ENCODE measurements around the gene PCYOX1L. TPM values are rescaled to one million over a fixed set of nuclear protein-coding genes. Genes with fewer than 3 reads are reported as not detected.

The PCYOX1L gene
- total RNA-seq = 10 to 100 TPM; 19.9 to 21.0 TPM

GRCh38 chr5:149357370-149358293 is at the start of gene PCYOX1L:
Gene PCYOX1L, plus strand, starts transcription at chr5:149358046. Its CDS starts 23 bp downstream, at chr5:149358069.
- H3K9me3 Mint-ChIP-seq = no peaks in the 10 kb centered on the region
- peaks cover 61% of the 10 kb centered on the region for H3K4me1 Mint-ChIP-seq (ENCODE audit: low read depth)
- H3K27ac Mint-ChIP-seq = peak within 1 kb of the TSS; percentile 90
- intact Hi-C loops (cut with micrococcal nuclease) = loop anchor here (1.0 to 5.0 kb wide), 7 partner anchors 12 to 1725 kb away; partner anchors contain the start of genes CSNK1A1, FBXO38, GRPEL2 and TNIP1
- no peaks in the 10 kb centered on the region for H3K27me3 Mint-ChIP-seq (ENCODE audit: low read depth)
- peak within 1 kb of the TSS; percentile 95 for H3K4me3 Mint-ChIP-seq
- CTCF ChIA-PET = interaction anchor here (0.6 to 5.0 kb wide), 10 partner anchors 10 to 261 kb away, joined by 3 to 51 read pairs (median 6); partner anchors contain the start of gene GRPEL2
- peak; percentile 95 for DNase-seq
- peaks cover 22% of the 10 kb centered on the region for H3K36me3 Mint-ChIP-seq (ENCODE audit: low read depth)

- H3K4me3 Mint-ChIP-seq = no peak overlapping the region
- no peaks in the 10 kb centered on the region for H3K9me3 Mint-ChIP-seq
- no peak overlapping the region for H3K27ac Mint-ChIP-seq
- no peak for DNase-seq
- intact Hi-C loops (cut with micrococcal nuclease) = no loop called here
- CTCF ChIA-PET = interaction anchor here (0.6 to 0.9 kb wide), 3 partner anchors 22 to 73 kb away, joined by 3 to 5 read pairs (median 3); no protein-coding TSS in a partner anchor
- peaks cover 4% of the 10 kb centered on the region for H3K4me1 Mint-ChIP-seq (ENCODE audit: low read depth)
- no peaks in the 10 kb centered on the region for H3K27me3 Mint-ChIP-seq (ENCODE audit: low read depth)
- no peaks in the 10 kb centered on the region for H3K36me3 Mint-ChIP-seq (ENCODE audit: low read depth)
Observed at GRCh38 chr5:149309354-149309753, 48.5 kb upstream of the PCYOX1L start.

- no peaks in the 10 kb centered on the region for H3K36me3 Mint-ChIP-seq (ENCODE audit: low read depth)
- intact Hi-C loops (cut with micrococcal nuclease) = no loop called here
- H3K27ac Mint-ChIP-seq = no peak overlapping the region
- H3K4me3 Mint-ChIP-seq = no peak overlapping the region
- H3K4me1 Mint-ChIP-seq (ENCODE audit: low read depth) = peaks cover 4% of the 10 kb centered on the region
- CTCF ChIA-PET = no interaction called here
- H3K9me3 Mint-ChIP-seq = no peaks in the 10 kb centered on the region
- no peak for DNase-seq
- H3K27me3 Mint-ChIP-seq (ENCODE audit: low read depth) = no peaks in the 10 kb centered on the region
Observed at GRCh38 chr5:149310488-149310887, 47.4 kb upstream of the PCYOX1L start.

- Mint-ChIP-seq H3K4me1 (ENCODE audit: low read depth) (peaks cover 4% of the 10 kb centered on the region), H3K4me3 (no peak overlapping the region), H3K27me3 (ENCODE audit: low read depth) (no peaks in the 10 kb centered on the region), H3K36me3 (ENCODE audit: low read depth) (no peaks in the 10 kb centered on the region), H3K9me3 (no peaks in the 10 kb centered on the region), H3K27ac (no peak overlapping the region)
- intact Hi-C loops (cut with micrococcal nuclease) = no loop called here
- no peak for DNase-seq
- CTCF ChIA-PET = interaction anchor here (0.9 to 1.4 kb wide), 5 partner anchors 10 to 121 kb away, joined by 4 to 6 read pairs (median 4); no protein-coding TSS in a partner anchor
Observed at GRCh38 chr5:149310947-149311658, 46.7 kb upstream of the PCYOX1L start.

- Mint-ChIP-seq H3K4me1 (ENCODE audit: low read depth) (peaks cover 4% of the 10 kb centered on the region), H3K27ac (no peak overlapping the region), H3K36me3 (ENCODE audit: low read depth) (no peaks in the 10 kb centered on the region), H3K9me3 (no peaks in the 10 kb centered on the region), H3K4me3 (no peak overlapping the region), H3K27me3 (ENCODE audit: low read depth) (no peaks in the 10 kb centered on the region)
- intact Hi-C loops (cut with micrococcal nuclease) = no loop called here
- CTCF ChIA-PET = interaction anchor here (1.7 to 11.7 kb wide), 5 partner anchors 31 to 121 kb away, joined by 5 to 125 read pairs (median 12); partner anchors contain the start of gene GRPEL2
- DNase-seq = no peak
Observed at GRCh38 chr5:149313151-149313841, 44.5 kb upstream of the PCYOX1L start.

- Mint-ChIP-seq H3K27ac (no peak overlapping the region), H3K36me3 (ENCODE audit: low read depth) (no peaks in the 10 kb centered on the region), H3K27me3 (ENCODE audit: low read depth) (no peaks in the 10 kb centered on the region), H3K9me3 (no peaks in the 10 kb centered on the region), H3K4me3 (no peak overlapping the region), H3K4me1 (ENCODE audit: low read depth) (peaks cover 4% of the 10 kb centered on the region)
- CTCF ChIA-PET = interaction anchor here (0.5 to 11.7 kb wide), 17 partner anchors 10 to 298 kb away, joined by 3 to 125 read pairs (median 4); partner anchors contain the start of gene GRPEL2
- intact Hi-C loops (cut with micrococcal nuclease) = loop anchor here (5.0 kb wide), 1 partner anchor 303 kb away; no protein-coding TSS in a partner anchor
- no peak for DNase-seq
Observed at GRCh38 chr5:149314571-149315111, 43.2 kb upstream of the PCYOX1L start.

GRCh38 chr5:149315753-149316152 is 42.1 kb upstream of the PCYOX1L start:
- intact Hi-C loops (cut with micrococcal nuclease) = loop anchor here (2.0 to 5.0 kb wide), 2 partner anchors 29 to 302 kb away; partner anchors contain the start of gene GRPEL2
- no peaks in the 10 kb centered on the region for H3K36me3 Mint-ChIP-seq (ENCODE audit: low read depth)
- CTCF ChIA-PET = interaction anchor here (0.6 to 11.7 kb wide), 12 partner anchors 9 to 249 kb away, joined by 3 to 125 read pairs (median 4); no protein-coding TSS in a partner anchor
- peaks cover 3% of the 10 kb centered on the region for H3K4me1 Mint-ChIP-seq (ENCODE audit: low read depth)
- no peak overlapping the region for H3K27ac Mint-ChIP-seq
- no peaks in the 10 kb centered on the region for H3K27me3 Mint-ChIP-seq (ENCODE audit: low read depth)
- H3K4me3 Mint-ChIP-seq = no peak overlapping the region
- H3K9me3 Mint-ChIP-seq = no peaks in the 10 kb centered on the region
- DNase-seq = no peak

- H3K4me1 Mint-ChIP-seq (ENCODE audit: low read depth) = no peaks in the 10 kb centered on the region
- no peak overlapping the region for H3K27ac Mint-ChIP-seq
- peak; percentile 58 for DNase-seq
- CTCF ChIA-PET = interaction anchor here (0.8 to 11.7 kb wide), 26 partner anchors 8 to 300 kb away, joined by 3 to 125 read pairs (median 3); partner anchors contain the start of gene PCYOX1L
- intact Hi-C loops (cut with micrococcal nuclease) = loop anchor here (1.0 to 5.0 kb wide), 6 partner anchors 27 to 300 kb away; partner anchors contain the start of gene GRPEL2
- H3K36me3 Mint-ChIP-seq (ENCODE audit: low read depth) = no peaks in the 10 kb centered on the region
- H3K9me3 Mint-ChIP-seq = no peaks in the 10 kb centered on the region
- H3K4me3 Mint-ChIP-seq = no peak overlapping the region
- H3K27me3 Mint-ChIP-seq (ENCODE audit: low read depth) = no peaks in the 10 kb centered on the region
Observed at GRCh38 chr5:149317281-149318048, 40.4 kb upstream of the PCYOX1L start.

- Mint-ChIP-seq H3K36me3 (ENCODE audit: low read depth) (no peaks in the 10 kb centered on the region), H3K4me3 (no peak overlapping the region), H3K27me3 (ENCODE audit: low read depth) (no peaks in the 10 kb centered on the region), H3K9me3 (no peaks in the 10 kb centered on the region), H3K4me1 (ENCODE audit: low read depth) (no peaks in the 10 kb centered on the region), H3K27ac (no peak overlapping the region)
- CTCF ChIA-PET = interaction anchor here (0.9 to 11.7 kb wide), 7 partner anchors 16 to 114 kb away, joined by 3 to 125 read pairs (median 12); no protein-coding TSS in a partner anchor
- DNase-seq = no peak
- intact Hi-C loops (cut with micrococcal nuclease) = loop anchor here (5.0 kb wide), 1 partner anchor 298 kb away; no protein-coding TSS in a partner anchor
Observed at GRCh38 chr5:149319174-149319573, 38.7 kb upstream of the PCYOX1L start.

GRCh38 chr5:149320791-149321330 is 37.0 kb upstream of the PCYOX1L start:
- Mint-ChIP-seq H3K36me3 (ENCODE audit: low read depth) (no peaks in the 10 kb centered on the region), H3K27me3 (ENCODE audit: low read depth) (no peaks in the 10 kb centered on the region), H3K27ac (no peak overlapping the region), H3K9me3 (no peaks in the 10 kb centered on the region), H3K4me1 (ENCODE audit: low read depth) (no peaks in the 10 kb centered on the region), H3K4me3 (no peak overlapping the region)
- DNase-seq = no peak
- intact Hi-C loops (cut with micrococcal nuclease) = no loop called here
- CTCF ChIA-PET = interaction anchor here (0.8 to 11.7 kb wide), 10 partner anchors 9 to 121 kb away, joined by 3 to 125 read pairs (median 4); no protein-coding TSS in a partner anchor
